T-helper 2 cell treated with Interferon-gamma antibody and Interleukin-4, amounts not matched to agents 5 μg/mL and 100 μg/mL, for 36 hours (primary cell): ENCODE measurements around the gene ST6GALNAC2.
"Not testable (repeated sequence)": the region's sequence is repeated elsewhere in the genome, so short reads cannot be mapped to it uniquely, and the experiment has no call there.

Experiments used
- DNase-seq: peaks from one replicate; pipeline ENCODE4 v3.0.0; 2021; ENCODE audit warnings: low spot score
- H3K27ac Mint-ChIP-seq: one replicate; pipeline ENCODE4 v1.8.0; 2021; ENCODE audit warnings: mild to moderate bottlenecking, mixed read lengths
- H3K27me3 Mint-ChIP-seq: one replicate; pipeline ENCODE4 v1.8.0; 2021; ENCODE audit warnings: low read depth, mixed read lengths
- H3K36me3 Mint-ChIP-seq: one replicate; pipeline ENCODE4 v1.8.0; 2021; ENCODE audit warnings: low read depth, mixed read lengths
- H3K4me1 Mint-ChIP-seq: one replicate; pipeline ENCODE4 v1.8.0; 2021; ENCODE audit warnings: low read depth, mixed read lengths
- H3K4me3 Mint-ChIP-seq: one replicate; pipeline ENCODE4 v1.8.0; 2022; ENCODE audit warnings: mild to moderate bottlenecking, moderate library complexity, mixed read lengths
- H3K9me3 Mint-ChIP-seq: one replicate; pipeline ENCODE4 v1.8.0; 2021; ENCODE audit warnings: mixed read lengths

The ST6GALNAC2 gene

GRCh38 chr17:76539631-76540271 is 45.9 kb downstream of the ST6GALNAC2 start, which contains the start of gene PRCD:
PRCD (plus strand) TSS chr17:76540044; CDS start chr17:76540142, 98 bp downstream.
- H3K9me3 Mint-ChIP-seq = no peaks in the 10 kb centered on the region
- H3K36me3 Mint-ChIP-seq = no peaks in the 10 kb centered on the region
- no peaks in the 10 kb centered on the region for H3K4me1 Mint-ChIP-seq
- H3K27ac Mint-ChIP-seq = no peak within 1 kb of the TSS
- no peak for DNase-seq
- peaks cover 63% of the 10 kb centered on the region for H3K27me3 Mint-ChIP-seq
- no peak within 1 kb of the TSS for H3K4me3 Mint-ChIP-seq

GRCh38 chr17:76538941-76539570 is 46.6 kb downstream of the ST6GALNAC2 start:
- no peaks in the 10 kb centered on the region for H3K4me1 Mint-ChIP-seq
- DNase-seq = no peak
- no peaks in the 10 kb centered on the region for H3K9me3 Mint-ChIP-seq
- H3K36me3 Mint-ChIP-seq = no peaks in the 10 kb centered on the region
- H3K27me3 Mint-ChIP-seq = peaks cover 66% of the 10 kb centered on the region
- no peak overlapping the region for H3K27ac Mint-ChIP-seq
- H3K4me3 Mint-ChIP-seq = no peak overlapping the region

- Mint-ChIP-seq H3K4me1 (no peaks in the 10 kb centered on the region), H3K36me3 (no peaks in the 10 kb centered on the region), H3K4me3 (no peak overlapping the region), H3K27me3 (peaks cover 61% of the 10 kb centered on the region), H3K9me3 (no peaks in the 10 kb centered on the region), H3K27ac (no peak overlapping the region)
- DNase-seq = no peak
Observed at GRCh38 chr17:76538281-76538931, 47.3 kb downstream of the ST6GALNAC2 start.

GRCh38 chr17:76537578-76538280 is 47.9 kb downstream of the ST6GALNAC2 start, which contains the start of gene CYGB:
CYGB (minus strand) TSS chr17:76537709; CDS start chr17:76537542, 167 bp downstream.
- no peak within 1 kb of the TSS for H3K27ac Mint-ChIP-seq
- no peaks in the 10 kb centered on the region for H3K4me1 Mint-ChIP-seq
- H3K36me3 Mint-ChIP-seq = no peaks in the 10 kb centered on the region
- H3K9me3 Mint-ChIP-seq = no peaks in the 10 kb centered on the region
- no peak for DNase-seq
- no peak within 1 kb of the TSS for H3K4me3 Mint-ChIP-seq
- H3K27me3 Mint-ChIP-seq = peaks cover 58% of the 10 kb centered on the region

GRCh38 chr17:76537288-76537577 is 48.4 kb downstream of the ST6GALNAC2 start:
- Mint-ChIP-seq H3K27me3 (peaks cover 53% of the 10 kb centered on the region), H3K4me3 (no peak overlapping the region), H3K4me1 (no peaks in the 10 kb centered on the region), H3K27ac (no peak overlapping the region), H3K9me3 (no peaks in the 10 kb centered on the region), H3K36me3 (no peaks in the 10 kb centered on the region)
- DNase-seq = no peak

GRCh38 chr17:76536511-76537287 is 49.0 kb downstream of the ST6GALNAC2 start:
- no peak for DNase-seq
- Mint-ChIP-seq H3K4me1 (no peaks in the 10 kb centered on the region), H3K27me3 (peaks cover 48% of the 10 kb centered on the region), H3K36me3 (no peaks in the 10 kb centered on the region), H3K4me3 (no peak overlapping the region), H3K9me3 (no peaks in the 10 kb centered on the region), H3K27ac (no peak overlapping the region)

GRCh38 chr17:76535788-76536510 is 49.7 kb downstream of the ST6GALNAC2 start:
- H3K9me3 Mint-ChIP-seq = no peaks in the 10 kb centered on the region
- no peak for DNase-seq
- H3K4me1 Mint-ChIP-seq = no peaks in the 10 kb centered on the region
- no peaks in the 10 kb centered on the region for H3K36me3 Mint-ChIP-seq
- no peak overlapping the region for H3K4me3 Mint-ChIP-seq
- H3K27ac Mint-ChIP-seq = no peak overlapping the region
- peaks cover 42% of the 10 kb centered on the region for H3K27me3 Mint-ChIP-seq

GRCh38 chr17:76534831-76535732 is 50.6 kb downstream of the ST6GALNAC2 start:
- Mint-ChIP-seq H3K36me3 (no peaks in the 10 kb centered on the region), H3K9me3 (no peaks in the 10 kb centered on the region), H3K4me3 (no peak overlapping the region), H3K27ac (no peak overlapping the region), H3K27me3 (peaks cover 34% of the 10 kb centered on the region), H3K4me1 (no peaks in the 10 kb centered on the region)
- DNase-seq = no peak

- not testable (repeated sequence) for H3K4me1 Mint-ChIP-seq, H3K4me3 Mint-ChIP-seq, H3K9me3 Mint-ChIP-seq, H3K36me3 Mint-ChIP-seq, H3K27ac Mint-ChIP-seq, DNase-seq
- peaks cover 25% of the 10 kb centered on the region for H3K27me3 Mint-ChIP-seq
Observed at GRCh38 chr17:76533640-76534359, 51.9 kb downstream of the ST6GALNAC2 start.

- peaks cover 3% of the 10 kb centered on the region for H3K4me1 Mint-ChIP-seq
- H3K36me3 Mint-ChIP-seq = no peaks in the 10 kb centered on the region
- H3K9me3 Mint-ChIP-seq = no peaks in the 10 kb centered on the region
- no peak overlapping the region for H3K27ac Mint-ChIP-seq
- DNase-seq = no peak
- H3K4me3 Mint-ChIP-seq = no peak overlapping the region
- peaks cover 22% of the 10 kb centered on the region for H3K27me3 Mint-ChIP-seq
Observed at GRCh38 chr17:76532072-76532651, 53.5 kb downstream of the ST6GALNAC2 start.

GRCh38 chr17:76531486-76532038 is 54.1 kb downstream of the ST6GALNAC2 start:
- H3K27me3 Mint-ChIP-seq = peaks cover 19% of the 10 kb centered on the region
- H3K36me3 Mint-ChIP-seq = no peaks in the 10 kb centered on the region
- DNase-seq = no peak
- H3K9me3 Mint-ChIP-seq = no peaks in the 10 kb centered on the region
- H3K4me1 Mint-ChIP-seq = peaks cover 4% of the 10 kb centered on the region
- no peak overlapping the region for H3K27ac Mint-ChIP-seq
- no peak overlapping the region for H3K4me3 Mint-ChIP-seq
